ENCODE measurements around the gene SCYGR3. TPM values are rescaled to one million over a fixed set of nuclear protein-coding genes. Genes with fewer than 3 reads are reported as not detected.

SCYGR3 gene
- total and polyA plus RNA-seq, 2 of the 8 experiments (the other 6 are each of a cell fraction or from before 2014, with no cell fraction given): not detected

GRCh38 chr2:227615906-227616305 is 1.3 kb upstream of the SCYGR3 start (continued):
- no peak for TF ChIP-seq RFX5 (IDR thresholded peaks at IDR 0.05; ENCODE audit: borderline replicate concordance, low read depth, low read length)
- no peak for TF ChIP-seq GABPA (IDR thresholded peaks at IDR 0.05; ENCODE audit: borderline replicate concordance, insufficient read depth, low read length)
- TF ChIP-seq EP300 (IDR thresholded peaks at IDR 0.05; ENCODE audit: borderline replicate concordance in 1 of 2, low read depth in 2 of 2, low read length in 2 of 2): no peak
- no peak for TF ChIP-seq ZNF274 (IDR thresholded peaks at IDR 0.05; ENCODE audit: borderline replicate concordance, extremely low read depth, low read length)
- no peak for TF ChIP-seq SUZ12 (IDR thresholded peaks at IDR 0.05; ENCODE audit: low read length)
- no peak for TF ChIP-seq E2F6 (IDR thresholded peaks at IDR 0.05)
- TF ChIP-seq TAF7 (optimal IDR thresholded peaks at IDR 0.05; ENCODE audit: borderline replicate concordance, low read depth, low read length): no peak
- no peak for TF ChIP-seq BRCA1 (IDR thresholded peaks at IDR 0.05; ENCODE audit: low read depth, low read length)
- TF ChIP-seq BCL11A (IDR thresholded peaks at IDR 0.05; ENCODE audit: low read depth in 2 of 2, low read length in 2 of 2): no peak
